IPS DF 6.9 (cell line): ENCODE results near the gene RET.

Experiments
- DNase-seq: peaks from one replicate; pipeline ENCODE4 v3.0.0-alpha.2; 2013; ENCODE audit warnings: low read depth, low spot score
- H3K27ac ChIP-seq: one replicate; pipeline ENCODE4 v1.5.1; 2013; ENCODE audit warnings: low read length, control low read depth
- H3K27me3 ChIP-seq: 2 replicates; pipeline ENCODE4 v1.6.1; 2013; ENCODE audit warnings: mild to moderate bottlenecking, low read length; ENCODE audit not compliant: control insufficient read depth, insufficient read depth
- H3K36me3 ChIP-seq: 2 replicates; pipeline ENCODE4 v1.6.1; 2013; ENCODE audit warnings: low read length; ENCODE audit not compliant: control insufficient read depth, insufficient read depth
- H3K4me1 ChIP-seq: 2 replicates; pipeline ENCODE4 v1.6.1; 2013; ENCODE audit warnings: low read length; ENCODE audit not compliant: control insufficient read depth, insufficient read depth
- H3K4me3 ChIP-seq: 2 replicates; pipeline ENCODE4 v1.5.1; 2013; ENCODE audit warnings: mild to moderate bottlenecking, low read length
- H3K9me3 ChIP-seq: 2 replicates; pipeline ENCODE4 v1.6.1; 2013; ENCODE audit warnings: low read length, inconsistent platforms; ENCODE audit not compliant: control insufficient read depth, insufficient read depth
- WGBS: extraction: QIAGEN DNeasy Blood & Tissue Kit; methylation state at CpG from one replicate; pipeline ENCODE4 v1.1.7; 2013; ENCODE audit warnings: mixed read lengths, missing lambda C conversion rate; ENCODE audit not compliant: insufficient read length, insufficient coverage; 5-methylcytosine and 5-hydroxymethylcytosine counted together

Gene RET

DNA sequence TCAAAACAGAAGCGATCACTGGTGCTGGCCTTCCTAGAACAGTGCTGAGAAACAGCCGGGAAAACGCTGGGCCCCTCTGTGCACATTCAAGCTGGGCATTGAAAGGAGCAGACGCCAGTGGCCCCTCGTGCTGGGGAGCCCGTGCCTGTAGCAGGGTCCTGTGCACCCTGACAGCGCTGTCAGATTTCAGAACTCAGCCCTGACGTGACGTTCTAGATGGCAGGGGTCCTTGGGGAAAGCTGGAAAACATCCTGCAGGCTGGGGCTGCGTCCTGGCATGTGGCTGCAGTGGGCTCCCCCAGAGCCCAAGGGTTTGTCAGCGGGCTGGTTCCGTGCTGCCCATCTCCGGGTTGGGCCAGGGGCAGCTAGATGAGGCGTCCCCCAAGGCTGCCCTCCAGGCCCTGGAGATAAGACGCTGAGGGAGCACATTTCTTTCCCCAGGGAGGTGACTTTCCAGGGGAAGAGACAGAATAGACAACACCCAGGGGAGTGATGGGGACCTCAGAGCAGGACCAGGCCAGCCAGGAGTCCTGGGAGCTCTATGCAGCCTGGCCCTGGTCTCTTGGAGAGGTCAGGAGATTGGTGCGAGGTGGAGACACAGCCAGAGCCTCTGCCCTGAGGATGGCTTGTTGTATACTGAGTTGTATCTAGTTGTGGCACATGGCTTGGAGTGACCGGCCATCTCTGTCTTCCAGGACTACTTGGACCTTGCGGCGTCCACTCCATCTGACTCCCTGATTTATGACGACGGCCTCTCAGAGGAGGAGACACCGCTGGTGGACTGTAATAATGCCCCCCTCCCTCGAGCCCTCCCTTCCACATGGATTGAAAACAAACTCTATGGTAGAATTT lies 49.2 kb downstream of the RET start:
- no peaks in the 10 kb centered on the region for H3K27me3 ChIP-seq
- no peak overlapping the region for H3K27ac ChIP-seq
- no peaks in the 10 kb centered on the region for H3K36me3 ChIP-seq
- no peaks in the 10 kb centered on the region for H3K4me1 ChIP-seq
- no peak overlapping the region for H3K4me3 ChIP-seq
- no peaks in the 10 kb centered on the region for H3K9me3 ChIP-seq
- no CpG with 5 or more reads among the region's 23 CpGs for WGBS
- DNase-seq = no peak

DNA sequence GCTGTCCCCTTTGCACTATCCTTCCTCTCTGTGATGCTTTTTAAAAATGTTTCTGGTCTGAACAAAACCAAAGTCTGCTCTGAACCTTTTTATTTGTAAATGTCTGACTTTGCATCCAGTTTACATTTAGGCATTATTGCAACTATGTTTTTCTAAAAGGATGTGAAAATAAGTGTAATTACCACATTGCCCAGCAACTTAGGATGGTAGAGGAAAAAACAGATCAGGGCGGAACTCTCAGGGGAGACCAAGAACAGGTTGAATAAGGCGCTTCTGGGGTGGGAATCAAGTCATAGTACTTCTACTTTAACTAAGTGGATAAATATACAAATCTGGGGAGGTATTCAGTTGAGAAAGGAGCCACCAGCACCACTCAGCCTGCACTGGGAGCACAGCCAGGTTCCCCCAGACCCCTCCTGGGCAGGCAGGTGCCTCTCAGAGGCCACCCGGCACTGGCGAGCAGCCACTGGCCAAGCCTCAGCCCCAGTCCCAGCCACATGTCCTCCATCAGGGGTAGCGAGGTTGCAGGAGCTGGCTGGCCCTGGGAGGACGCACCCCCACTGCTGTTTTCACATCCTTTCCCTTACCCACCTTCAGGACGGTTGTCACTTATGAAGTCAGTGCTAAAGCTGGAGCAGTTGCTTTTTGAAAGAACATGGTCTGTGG lies 50.0 kb downstream of the RET start:
- no peaks in the 10 kb centered on the region for H3K36me3 ChIP-seq
- no peaks in the 10 kb centered on the region for H3K9me3 ChIP-seq
- no CpG with 5 or more reads among the region's 7 CpGs for WGBS
- no peaks in the 10 kb centered on the region for H3K4me1 ChIP-seq
- no peak for DNase-seq
- H3K27ac ChIP-seq = no peak overlapping the region
- no peaks in the 10 kb centered on the region for H3K27me3 ChIP-seq
- no peak overlapping the region for H3K4me3 ChIP-seq

DNA sequence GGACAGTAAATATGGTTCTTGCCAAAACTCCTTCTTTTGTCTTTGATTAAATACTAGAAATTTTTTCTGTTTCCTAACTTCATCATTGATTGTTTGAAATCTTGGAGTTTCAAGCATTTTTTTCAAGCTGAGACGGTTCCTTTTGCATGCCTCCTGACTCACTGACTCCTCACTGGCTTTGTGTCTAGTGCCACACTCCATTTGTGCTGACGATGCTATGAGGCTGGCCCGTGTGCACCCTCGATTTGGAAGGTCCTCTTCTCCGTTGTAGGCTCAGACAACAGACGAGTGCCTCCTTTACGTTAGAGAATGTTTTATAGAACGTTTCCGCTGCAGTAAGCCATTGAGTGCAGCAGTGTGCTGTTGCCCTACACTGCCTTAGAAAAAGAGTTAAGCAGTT lies 50.6 kb downstream of the RET start:
- no peaks in the 10 kb centered on the region for H3K36me3 ChIP-seq
- H3K4me3 ChIP-seq = no peak overlapping the region
- no CpG with 5 or more reads among the region's 9 CpGs for WGBS
- H3K4me1 ChIP-seq = no peaks in the 10 kb centered on the region
- DNase-seq = no peak
- H3K9me3 ChIP-seq = no peaks in the 10 kb centered on the region
- no peak overlapping the region for H3K27ac ChIP-seq
- H3K27me3 ChIP-seq = no peaks in the 10 kb centered on the region

DNA sequence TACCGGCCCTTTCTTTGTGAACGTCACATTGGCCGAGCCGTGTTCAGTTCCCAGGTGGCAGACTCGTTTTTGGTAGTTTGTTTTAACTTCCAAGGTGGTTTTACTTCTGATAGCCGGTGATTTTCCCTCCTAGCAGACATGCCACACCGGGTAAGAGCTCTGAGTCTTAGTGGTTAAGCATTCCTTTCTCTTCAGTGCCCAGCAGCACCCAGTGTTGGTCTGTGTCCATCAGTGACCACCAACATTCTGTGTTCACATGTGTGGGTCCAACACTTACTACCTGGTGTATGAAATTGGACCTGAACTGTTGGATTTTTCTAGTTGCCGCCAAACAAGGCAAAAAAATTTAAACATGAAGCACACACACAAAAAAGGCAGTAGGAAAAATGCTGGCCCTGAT lies 51.5 kb downstream of the RET start:
- no CpG with 5 or more reads among the region's 8 CpGs for WGBS
- Histone ChIP-seq H3K27me3 (no peaks in the 10 kb centered on the region), H3K27ac (no peak overlapping the region), H3K4me3 (no peak overlapping the region), H3K4me1 (no peaks in the 10 kb centered on the region), H3K36me3 (no peaks in the 10 kb centered on the region), H3K9me3 (no peaks in the 10 kb centered on the region)
- DNase-seq = no peak

DNA sequence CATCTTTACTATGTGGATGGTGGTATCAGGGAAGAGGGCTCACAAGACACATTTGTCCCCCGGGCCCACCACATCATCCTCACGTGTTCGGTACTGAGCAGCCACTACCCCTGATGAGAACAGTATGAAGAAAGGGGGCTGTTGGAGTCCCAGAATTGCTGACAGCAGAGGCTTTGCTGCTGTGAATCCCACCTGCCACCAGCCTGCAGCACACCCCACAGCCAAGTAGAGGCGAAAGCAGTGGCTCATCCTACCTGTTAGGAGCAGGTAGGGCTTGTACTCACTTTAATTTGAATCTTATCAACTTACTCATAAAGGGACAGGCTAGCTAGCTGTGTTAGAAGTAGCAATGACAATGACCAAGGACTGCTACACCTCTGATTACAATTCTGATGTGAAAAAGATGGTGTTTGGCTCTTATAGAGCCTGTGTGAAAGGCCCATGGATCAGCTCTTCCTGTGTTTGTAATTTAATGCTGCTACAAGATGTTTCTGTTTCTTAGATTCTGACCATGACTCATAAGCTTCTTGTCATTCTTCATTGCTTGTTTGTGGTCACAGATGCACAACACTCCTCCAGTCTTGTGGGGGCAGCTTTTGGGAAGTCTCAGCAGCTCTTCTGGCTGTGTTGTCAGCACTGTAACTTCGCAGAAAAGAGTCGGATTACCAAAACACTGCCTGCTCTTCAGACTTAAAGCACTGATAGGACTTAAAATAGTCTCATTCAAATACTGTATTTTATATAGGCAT lies 52.3 kb downstream of the RET start:
- no peaks in the 10 kb centered on the region for H3K27me3 ChIP-seq
- H3K4me3 ChIP-seq = no peak overlapping the region
- DNase-seq = no peak
- no peaks in the 10 kb centered on the region for H3K9me3 ChIP-seq
- WGBS = no CpG with 5 or more reads among the region's 6 CpGs
- no peak overlapping the region for H3K27ac ChIP-seq
- H3K4me1 ChIP-seq = no peaks in the 10 kb centered on the region
- no peaks in the 10 kb centered on the region for H3K36me3 ChIP-seq

DNA sequence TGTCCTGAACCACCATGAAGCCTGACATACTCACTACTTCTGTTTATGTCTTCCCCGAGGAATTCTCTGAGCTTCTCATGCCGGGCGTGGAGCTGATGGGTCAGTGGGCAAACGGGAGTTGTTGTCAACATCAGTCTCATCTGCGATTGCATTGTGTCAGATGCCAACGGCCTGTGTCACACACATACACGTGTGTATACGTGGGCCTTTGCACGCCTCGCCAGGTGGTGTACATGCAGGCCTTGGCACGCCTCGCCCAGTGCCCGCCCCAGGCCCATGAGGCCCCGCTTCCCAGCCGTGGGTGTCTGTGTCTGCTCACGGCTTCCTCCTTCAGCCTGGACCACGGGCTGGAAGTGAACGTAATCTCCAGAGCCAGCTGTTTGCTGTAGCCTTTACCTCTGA lies 53.9 kb downstream of the RET start:
- no peak for DNase-seq
- no peak overlapping the region for H3K27ac ChIP-seq
- no CpG with 5 or more reads among the region's 18 CpGs for WGBS
- H3K9me3 ChIP-seq = no peaks in the 10 kb centered on the region
- no peaks in the 10 kb centered on the region for H3K4me1 ChIP-seq
- no peak overlapping the region for H3K4me3 ChIP-seq
- H3K27me3 ChIP-seq = no peaks in the 10 kb centered on the region
- no peaks in the 10 kb centered on the region for H3K36me3 ChIP-seq

DNA sequence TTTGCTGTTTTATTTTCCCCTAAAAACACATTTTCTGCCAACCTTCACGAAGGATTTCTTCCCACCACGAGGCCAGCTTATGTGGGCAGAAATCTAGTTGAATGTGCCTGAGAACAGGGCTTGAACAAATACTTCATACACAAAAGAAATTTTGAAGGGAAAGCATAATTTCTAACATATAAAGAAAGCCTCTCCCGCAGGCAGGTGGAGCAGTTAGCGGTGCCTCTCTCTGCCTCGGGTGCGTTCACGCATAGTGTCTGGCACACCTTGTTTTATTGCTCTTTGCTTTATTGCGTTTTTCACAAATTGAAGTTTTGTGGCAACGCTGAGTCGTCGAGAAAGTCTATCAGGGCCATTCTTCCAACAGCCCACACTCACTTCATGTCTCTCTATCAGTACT lies 54.4 kb downstream of the RET start:
- no peak for DNase-seq
- H3K4me1 ChIP-seq = no peaks in the 10 kb centered on the region
- H3K27ac ChIP-seq = no peak overlapping the region
- no peaks in the 10 kb centered on the region for H3K9me3 ChIP-seq
- no peaks in the 10 kb centered on the region for H3K27me3 ChIP-seq
- WGBS = no CpG with 5 or more reads among the region's 11 CpGs
- no peaks in the 10 kb centered on the region for H3K36me3 ChIP-seq
- H3K4me3 ChIP-seq = no peak overlapping the region

DNA sequence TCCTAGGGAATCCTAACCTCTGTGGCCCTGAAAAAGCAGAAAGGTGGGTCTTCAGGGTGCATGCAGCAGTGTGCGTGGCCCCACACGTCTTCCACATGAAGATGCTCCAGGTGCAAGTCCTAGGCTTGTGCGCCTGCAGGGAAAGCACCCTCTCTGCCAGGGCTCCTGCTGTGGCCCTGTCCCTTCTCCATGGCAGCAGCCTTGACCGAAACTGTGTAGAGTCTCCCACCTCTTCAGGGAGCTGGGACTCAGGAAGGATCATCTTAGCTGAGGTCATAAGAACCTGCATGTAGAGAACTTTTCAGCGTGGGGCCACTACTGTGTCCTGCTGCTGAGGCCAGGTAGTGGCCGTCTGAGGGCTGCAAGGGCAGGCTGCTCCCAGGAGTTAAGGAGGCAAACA lies 55.0 kb downstream of the RET start:
- Histone ChIP-seq H3K27me3 (no peaks in the 10 kb centered on the region), H3K4me3 (no peak overlapping the region), H3K36me3 (no peaks in the 10 kb centered on the region), H3K27ac (no peak overlapping the region), H3K9me3 (no peaks in the 10 kb centered on the region), H3K4me1 (no peaks in the 10 kb centered on the region)
- no CpG with 5 or more reads among the region's 6 CpGs for WGBS
- DNase-seq = no peak

DNA sequence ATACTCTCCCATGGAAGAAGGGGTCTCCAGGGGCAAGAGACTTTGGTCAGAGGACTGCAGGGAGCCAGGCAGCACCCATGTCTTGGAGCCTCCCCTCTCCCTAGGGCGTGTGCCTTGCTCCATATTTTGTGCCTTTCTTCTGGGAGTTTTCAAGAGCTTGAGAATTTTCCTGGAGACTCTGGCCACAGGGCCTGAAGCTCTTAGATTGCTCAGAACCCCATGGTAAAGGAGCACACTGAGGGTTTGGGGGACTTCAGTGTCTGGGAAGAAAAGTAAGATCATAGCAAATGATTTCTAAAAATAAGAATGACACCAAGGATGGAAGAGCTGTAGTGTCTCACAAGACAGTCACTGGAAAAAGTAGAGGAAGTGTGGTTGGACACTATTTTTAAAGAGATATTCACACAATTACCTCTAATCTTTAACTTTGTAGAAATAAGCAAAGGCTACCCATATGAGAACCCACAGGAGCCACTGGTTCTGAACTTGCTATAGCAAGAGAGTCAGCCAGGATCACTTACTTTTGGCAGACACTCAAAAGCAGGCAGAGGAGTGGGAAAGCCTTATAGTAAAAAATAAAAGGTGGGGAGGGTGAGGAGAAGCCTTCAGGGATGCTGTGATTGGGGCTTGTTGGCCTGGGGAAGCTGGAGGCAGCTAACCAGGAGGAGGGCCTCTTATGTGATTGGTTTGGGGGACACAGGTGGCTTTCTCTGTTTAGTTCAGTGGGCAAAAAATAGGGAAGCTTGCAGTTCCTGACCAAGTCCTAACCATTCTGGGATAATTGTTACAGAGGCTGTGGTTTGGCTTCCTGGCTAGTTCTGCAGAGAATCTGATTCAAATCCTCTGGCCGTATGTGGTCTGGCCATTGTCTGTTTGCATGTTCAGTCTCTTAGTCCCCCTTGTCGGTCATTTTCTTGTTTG lies 56.3 kb downstream of the RET start:
- H3K27me3 ChIP-seq = no peaks in the 10 kb centered on the region
- no peaks in the 10 kb centered on the region for H3K9me3 ChIP-seq
- no peaks in the 10 kb centered on the region for H3K36me3 ChIP-seq
- DNase-seq = no peak
- H3K4me3 ChIP-seq = no peak overlapping the region
- no peak overlapping the region for H3K27ac ChIP-seq
- H3K4me1 ChIP-seq = no peaks in the 10 kb centered on the region
- WGBS = no CpG with 5 or more reads among the region's 3 CpGs
